ENCODE results near the gene DNAI7.

- no peak for TF ChIP-seq POLR2A (IDR thresholded peaks at IDR 0.05)
- TF ChIP-seq, protein P1, sequence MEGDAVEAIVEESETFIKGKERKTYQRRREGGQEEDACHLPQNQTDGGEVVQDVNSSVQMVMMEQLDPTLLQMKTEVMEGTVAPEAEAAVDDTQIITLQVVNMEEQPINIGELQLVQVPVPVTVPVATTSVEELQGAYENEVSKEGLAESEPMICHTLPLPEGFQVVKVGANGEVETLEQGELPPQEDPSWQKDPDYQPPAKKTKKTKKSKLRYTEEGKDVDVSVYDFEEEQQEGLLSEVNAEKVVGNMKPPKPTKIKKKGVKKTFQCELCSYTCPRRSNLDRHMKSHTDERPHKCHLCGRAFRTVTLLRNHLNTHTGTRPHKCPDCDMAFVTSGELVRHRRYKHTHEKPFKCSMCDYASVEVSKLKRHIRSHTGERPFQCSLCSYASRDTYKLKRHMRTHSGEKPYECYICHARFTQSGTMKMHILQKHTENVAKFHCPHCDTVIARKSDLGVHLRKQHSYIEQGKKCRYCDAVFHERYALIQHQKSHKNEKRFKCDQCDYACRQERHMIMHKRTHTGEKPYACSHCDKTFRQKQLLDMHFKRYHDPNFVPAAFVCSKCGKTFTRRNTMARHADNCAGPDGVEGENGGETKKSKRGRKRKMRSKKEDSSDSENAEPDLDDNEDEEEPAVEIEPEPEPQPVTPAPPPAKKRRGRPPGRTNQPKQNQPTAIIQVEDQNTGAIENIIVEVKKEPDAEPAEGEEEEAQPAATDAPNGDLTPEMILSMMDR (IDR thresholded peaks at IDR 0.05 in 4 of 5, conservative IDR thresholded peaks at IDR 0.05 in 1 of 5): no peak
Observed at GRCh38 chr12:25074113-25074512, 120.8 kb downstream of the DNAI7 start.
